ENCODE measurements around the gene STN1. TPM values are rescaled to one million over a fixed set of nuclear protein-coding genes. Genes with fewer than 3 reads are reported as not detected.
A peak's percentile ranks its signal among the peaks of the same experiment; 100 is the strongest.

Gene STN1
- total RNA-seq, 1 donor: 23.3 TPM

- DNase-seq (ENCODE audit: low read depth): no peak
- no peak for TF ChIP-seq CTCF (IDR thresholded peaks at IDR 0.05; ENCODE audit: insufficient read depth, low read depth, low read length)
These were observed 63.7 kb downstream of the STN1 start for GRCh38 chr10:103854265-103854685.

GRCh38 chr10:103853428-103854264, 64.3 kb downstream of the STN1 start:
- no peak for TF ChIP-seq CTCF (IDR thresholded peaks at IDR 0.05; ENCODE audit: insufficient read depth, low read depth, low read length)
- peak overlapping the region; percentile 60 for H3K4me3 ChIP-seq (ENCODE audit: low read depth, low read length)
- DNase-seq (ENCODE audit: low read depth): no peak

More at GRCh38 chr10:103854265-103854685, 63.7 kb downstream of the STN1 start:
- peak overlapping the region; percentile 60 for H3K4me3 ChIP-seq (ENCODE audit: low read depth, low read length)

- DNase-seq (ENCODE audit: low read depth): peak; percentile 69
- no peak for TF ChIP-seq CTCF (IDR thresholded peaks at IDR 0.05; ENCODE audit: insufficient read depth, low read depth, low read length)
- no peak overlapping the region for H3K4me3 ChIP-seq (ENCODE audit: low read depth, low read length)
These were observed 65.1 kb downstream of the STN1 start for GRCh38 chr10:103852856-103853255.

GRCh38 chr10:103852189-103852711, 65.7 kb downstream of the STN1 start:
- DNase-seq (ENCODE audit: low read depth): peak; percentile 88
- H3K4me3 ChIP-seq (ENCODE audit: low read depth, low read length): no peak overlapping the region
- TF ChIP-seq CTCF (IDR thresholded peaks at IDR 0.05; ENCODE audit: insufficient read depth, low read depth, low read length): no peak

GRCh38 chr10:103851261-103851660, 66.7 kb downstream of the STN1 start:
- no peak for TF ChIP-seq CTCF (IDR thresholded peaks at IDR 0.05; ENCODE audit: insufficient read depth, low read depth, low read length)
- DNase-seq (ENCODE audit: low read depth): no peak

GRCh38 chr10:103850572-103850895, 67.5 kb downstream of the STN1 start:
- H3K4me3 ChIP-seq (ENCODE audit: low read depth, low read length): no peak overlapping the region
- TF ChIP-seq CTCF (IDR thresholded peaks at IDR 0.05; ENCODE audit: insufficient read depth, low read depth, low read length): no peak
- no peak for DNase-seq (ENCODE audit: low read depth)

More at GRCh38 chr10:103851261-103851660, 66.7 kb downstream of the STN1 start:
- no peak overlapping the region for H3K4me3 ChIP-seq (ENCODE audit: low read depth, low read length)
